ENCODE data around the gene CDCA3. TPM values are rescaled to one million over a fixed set of nuclear protein-coding genes. Genes with fewer than 3 reads are reported as not detected.

Gene CDCA3
- total and polyA plus RNA-seq, 2 of the 13 experiments (the other 11 are each of a cell fraction or from before 2014, with no cell fraction given): 32.7 to 56.5 TPM

DNA sequence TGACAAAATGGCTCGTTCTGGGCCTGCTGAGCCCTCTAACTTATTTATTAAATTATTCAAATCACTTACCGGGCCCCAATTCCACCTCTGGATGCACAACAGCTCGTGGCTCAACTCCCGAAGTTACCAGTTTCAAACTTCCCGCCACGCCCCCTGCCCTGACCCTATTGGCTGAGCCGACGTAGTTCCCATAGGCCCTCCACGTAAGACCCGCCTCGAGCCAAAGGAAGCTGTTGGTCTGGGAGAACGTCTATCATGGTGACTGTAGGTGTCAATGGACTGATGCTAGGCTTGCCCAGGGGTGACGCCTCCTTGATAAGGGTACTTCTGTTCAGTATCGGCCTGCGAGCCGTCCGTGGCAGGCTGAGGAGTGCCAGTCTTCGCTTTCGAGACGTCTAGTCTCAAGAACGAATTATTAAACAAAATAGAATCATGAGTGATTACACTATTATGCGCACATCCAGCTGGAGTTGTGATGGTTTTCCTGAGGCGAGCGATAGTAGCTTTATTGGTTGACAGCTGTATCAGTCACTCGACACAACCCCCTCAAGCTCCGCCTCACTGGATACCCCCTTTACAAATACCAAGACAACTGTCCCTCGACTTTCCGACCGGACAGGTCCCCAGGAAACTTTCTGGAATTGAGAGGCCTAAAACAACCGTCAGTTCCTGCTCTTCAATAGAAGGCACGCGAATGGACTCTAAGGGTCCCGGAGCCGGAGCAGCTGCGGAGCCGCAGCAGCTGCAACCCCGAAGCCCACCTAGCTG lies at the start of gene CDCA3 (continued):
- TF ChIP-seq, protein P1, sequence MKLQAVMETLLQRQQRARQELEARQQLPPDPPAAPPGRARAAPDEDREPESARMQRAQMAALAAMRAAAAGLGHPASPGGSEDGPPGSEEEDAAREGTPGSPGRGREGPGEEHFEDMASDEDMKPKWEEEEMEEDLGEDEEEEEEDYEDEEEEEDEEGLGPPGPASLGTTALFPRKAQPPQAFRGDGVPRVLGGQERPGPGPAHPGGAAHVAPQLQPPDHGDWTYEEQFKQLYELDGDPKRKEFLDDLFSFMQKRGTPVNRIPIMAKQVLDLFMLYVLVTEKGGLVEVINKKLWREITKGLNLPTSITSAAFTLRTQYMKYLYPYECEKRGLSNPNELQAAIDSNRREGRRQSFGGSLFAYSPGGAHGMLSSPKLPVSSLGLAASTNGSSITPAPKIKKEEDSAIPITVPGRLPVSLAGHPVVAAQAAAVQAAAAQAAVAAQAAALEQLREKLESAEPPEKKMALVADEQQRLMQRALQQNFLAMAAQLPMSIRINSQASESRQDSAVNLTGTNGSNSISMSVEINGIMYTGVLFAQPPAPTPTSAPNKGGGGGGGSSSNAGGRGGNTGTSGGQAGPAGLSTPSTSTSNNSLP (IDR thresholded peaks at IDR 0.05; ENCODE audit: low read depth, low read length): 0 out of 2 replicates have a peak, but pooled peaks have one; percentile 2
- TF ChIP-seq ZBTB1 (CRISPR knock-in tag; IDR thresholded peaks at IDR 0.05; ENCODE audit: borderline replicate concordance): no peak
- TF ChIP-seq BATF2 (CRISPR knock-in tag; IDR thresholded peaks at IDR 0.05): no peak
- TF ChIP-seq CCDC6 (CRISPR knock-in tag; IDR thresholded peaks at IDR 0.05): peak; percentile 77; the same call in 1 of the 2 replicates
- 0 out of 2 replicates have a peak, but pooled peaks have one; percentile 25 for TF ChIP-seq SMYD3 (CRISPR knock-in tag; IDR thresholded peaks at IDR 0.05)
- no peak for TF ChIP-seq ZNF552 (CRISPR knock-in tag; IDR thresholded peaks at IDR 0.05; ENCODE audit: borderline replicate concordance)
- TF ChIP-seq, protein P2, sequence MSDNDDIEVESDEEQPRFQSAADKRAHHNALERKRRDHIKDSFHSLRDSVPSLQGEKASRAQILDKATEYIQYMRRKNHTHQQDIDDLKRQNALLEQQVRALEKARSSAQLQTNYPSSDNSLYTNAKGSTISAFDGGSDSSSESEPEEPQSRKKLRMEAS (IDR thresholded peaks at IDR 0.05): peak; percentile 81
- no peak for TF ChIP-seq ZNF460 (CRISPR knock-in tag; IDR thresholded peaks at IDR 0.05; ENCODE audit: borderline replicate concordance)
- no peak for TF ChIP-seq IRF2 (CRISPR knock-in tag; IDR thresholded peaks at IDR 0.05)
- no peak for TF ChIP-seq HCFC1 (IDR thresholded peaks at IDR 0.05; ENCODE audit: low read depth, low read length)
- TF ChIP-seq ZNF792 (CRISPR knock-in tag; IDR thresholded peaks at IDR 0.05): no peak
- TF ChIP-seq ZNF441 (CRISPR knock-in tag; IDR thresholded peaks at IDR 0.05; ENCODE audit: borderline replicate concordance): 0 out of 2 replicates have a peak, but pooled peaks have one; percentile 36
- TF ChIP-seq TBX2 (CRISPR knock-in tag; IDR thresholded peaks at IDR 0.05; ENCODE audit: borderline replicate concordance): 0 out of 2 replicates have a peak, but pooled peaks have one; percentile 1
- no peak for TF ChIP-seq DNMT1 (CRISPR knock-in tag; IDR thresholded peaks at IDR 0.05)
- TF ChIP-seq HMGXB3 (CRISPR knock-in tag; IDR thresholded peaks at IDR 0.05; ENCODE audit: borderline replicate concordance): no peak
- TF ChIP-seq ZNF605 (CRISPR knock-in tag; IDR thresholded peaks at IDR 0.05): peak; percentile 64; the same call in 1 of the 2 replicates
- TF ChIP-seq, protein P3, sequence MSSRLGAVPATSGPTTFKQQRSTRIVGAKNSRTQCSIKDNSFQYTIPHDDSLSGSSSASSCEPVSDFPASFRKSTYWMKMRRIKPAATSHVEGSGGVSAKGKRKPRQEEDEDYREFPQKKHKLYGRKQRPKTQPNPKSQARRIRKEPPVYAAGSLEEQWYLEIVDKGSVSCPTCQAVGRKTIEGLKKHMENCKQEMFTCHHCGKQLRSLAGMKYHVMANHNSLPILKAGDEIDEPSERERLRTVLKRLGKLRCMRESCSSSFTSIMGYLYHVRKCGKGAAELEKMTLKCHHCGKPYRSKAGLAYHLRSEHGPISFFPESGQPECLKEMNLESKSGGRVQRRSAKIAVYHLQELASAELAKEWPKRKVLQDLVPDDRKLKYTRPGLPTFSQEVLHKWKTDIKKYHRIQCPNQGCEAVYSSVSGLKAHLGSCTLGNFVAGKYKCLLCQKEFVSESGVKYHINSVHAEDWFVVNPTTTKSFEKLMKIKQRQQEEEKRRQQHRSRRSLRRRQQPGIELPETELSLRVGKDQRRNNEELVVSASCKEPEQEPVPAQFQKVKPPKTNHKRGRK (CRISPR knock-in tag; IDR thresholded peaks at IDR 0.05): no peak
- 0 out of 2 replicates have a peak, but pooled peaks have one; percentile 43 for TF ChIP-seq MTA1 (CRISPR knock-in tag; IDR thresholded peaks at IDR 0.05; ENCODE audit: borderline replicate concordance)
- peak; percentile 72; the same call in 1 of the 2 replicates for TF ChIP-seq TOPORS (CRISPR knock-in tag; IDR thresholded peaks at IDR 0.05)
- TF ChIP-seq PCBP1 (IDR thresholded peaks at IDR 0.05; ENCODE audit: borderline replicate concordance, low read depth, low read length): 0 out of 2 replicates have a peak, but pooled peaks have one; percentile 19
- peak; percentile 15; the same call in 1 of the 2 replicates for TF ChIP-seq ZNF430 (CRISPR knock-in tag; IDR thresholded peaks at IDR 0.05)

Measured in HepG2 (cell line).